Endothelial cell of umbilical vein (primary cell): Measurements from ENCODE around the gene TRAPPC10. TPM values are rescaled to one million over a fixed set of nuclear protein-coding genes. Genes with fewer than 3 reads are reported as not detected.

Source experiments
- BruUV-seq: library from RNA; stranded (reverse); fragments of 400-500 nt; replicated peaks from 2 replicates; lab custom pipeline; 2021; lab: Mats Ljungman, UMichigan
- CTCF ChIA-PET: fragments of 300-600, 350-600 bp; sonication (Branson Sonifier 250); formaldehyde crosslinking; loops from one replicate; lab custom pipeline; 2021; ENCODE audit warnings: antibody characterized with exemption, inconsistent platforms; lab: Charles Lee
- POLR2A ChIA-PET: fragments of 300-600, 350-600 bp; sonication (Branson Sonifier 250); formaldehyde crosslinking; loops from one replicate; lab custom pipeline; 2021; ENCODE audit warnings: antibody characterized with exemption, inconsistent platforms; lab: Charles Lee
- DNase-seq: peaks from one replicate; pipeline ENCODE4 v3.0.0-alpha.2; 2011; ENCODE audit warnings: low read depth, low spot score
- FAIRE-seq: peaks from 2 replicates; lab custom pipeline; 2011; peaks lifted over from hg19 to GRCh38; lab: Jason Lieb, UNC
- H2AFZ ChIP-seq: 2 replicates; pipeline ENCODE4 v1.6.0; 2012; ENCODE audit warnings: low read depth, low read length, control low read depth, inconsistent platforms
- H3K27ac ChIP-seq: 2 replicates; pipeline ENCODE4 v1.5.1; 2011; ENCODE audit warnings: low read depth, mild to moderate bottlenecking, control low read depth, low read length, moderate library complexity; ENCODE audit not compliant: insufficient read depth
- H3K27me3 ChIP-seq, 2 experiments: 2 replicates each; pipeline versions ENCODE4 v1.6.0 to v1.6.1; 2011; ENCODE audit warnings: low read length in 2 of 2, mixed read lengths in 1 of 2; ENCODE audit not compliant: control insufficient read depth in 2 of 2, insufficient read depth in 2 of 2
- H3K36me3 ChIP-seq, 2 experiments: 2 replicates in 1 of 2; 3 replicates in 1 of 2; pipeline ENCODE4 v1.5.1; 2011; ENCODE audit warnings: low read length in 2 of 2, mild to moderate bottlenecking in 1 of 2, moderate library complexity in 1 of 2; ENCODE audit not compliant: control insufficient read depth in 2 of 2, insufficient read depth in 2 of 2; ENCODE audit errors: extremely low read depth in 1 of 2
- H3K4me1 ChIP-seq: 3 replicates; pipeline ENCODE4 v1.5.1; 2011; ENCODE audit warnings: mild to moderate bottlenecking, low read length; ENCODE audit not compliant: control insufficient read depth, insufficient read depth; ENCODE audit errors: extremely low read depth
- H3K4me2 ChIP-seq: 2 replicates; pipeline ENCODE4 v1.6.1; 2011; ENCODE audit warnings: low read length, control low read depth, mixed read lengths; ENCODE audit not compliant: insufficient read depth
- H3K4me3 ChIP-seq, 3 experiments: fragments of 200-600 bp in 1 of 3; sonication (generic), shearing (Covaris generic) in 1 of 3; replicated peaks in 1 of 3; 2 replicates each; pipeline ENCODE4 v1.5.1; 2011 to 2016; ENCODE audit warnings: control low read depth in 3 of 3, low read length in 3 of 3, mild to moderate bottlenecking in 2 of 3, inconsistent platforms in 1 of 3, low read depth in 1 of 3, moderate library complexity in 1 of 3; ENCODE audit not compliant: insufficient read depth in 1 of 3
- H3K79me2 ChIP-seq: 2 replicates; pipeline ENCODE4 v1.6.0; 2012; ENCODE audit warnings: low read length, inconsistent platforms; ENCODE audit not compliant: control insufficient read depth, insufficient read depth
- H3K9ac ChIP-seq: replicated peaks from 2 replicates; pipeline ENCODE3; 2011; ENCODE audit warnings: low read length, control low read depth; ENCODE audit not compliant: insufficient read depth; ENCODE audit errors: extremely low read depth
- H3K9me1 ChIP-seq: replicated peaks from 3 replicates; pipeline ENCODE4 v1.6.0; 2011; ENCODE audit warnings: mild to moderate bottlenecking, low read length; ENCODE audit not compliant: control insufficient read depth, insufficient read depth; ENCODE audit errors: extremely low read depth
- H3K9me3 ChIP-seq: replicated peaks from 2 replicates; pipeline ENCODE4 v1.5.1; 2012; ENCODE audit warnings: low read length, inconsistent platforms; ENCODE audit not compliant: control insufficient read depth, insufficient read depth
- H4K20me1 ChIP-seq: replicated peaks from 2 replicates; pipeline ENCODE3; 2011; ENCODE audit warnings: mild to moderate bottlenecking, low read length; ENCODE audit not compliant: control insufficient read depth, insufficient read depth; ENCODE audit errors: extremely low read depth
- EZH2 ChIP-seq: IDR thresholded peaks from 2 replicates; pipeline ENCODE4 v1.6.1; 2012; ENCODE audit warnings: borderline replicate concordance, low read depth, mild to moderate bottlenecking, moderate library complexity, low read length, inconsistent platforms; ENCODE audit not compliant: severe bottlenecking
- FOS ChIP-seq: IDR thresholded peaks from 2 replicates; pipeline ENCODE4 v1.6.1; 2011; ENCODE audit warnings: mild to moderate bottlenecking, low read length, moderate library complexity, borderline replicate concordance; ENCODE audit not compliant: insufficient read depth
- GATA2 ChIP-seq: IDR thresholded peaks from 2 replicates; pipeline ENCODE4 v1.7.0; 2011; ENCODE audit warnings: low read depth, mild to moderate bottlenecking, moderate library complexity, mixed read lengths, low read length; ENCODE audit not compliant: insufficient read length, insufficient read depth
- JUN ChIP-seq: IDR thresholded peaks from 2 replicates; pipeline ENCODE4 v1.6.1; 2011; ENCODE audit warnings: borderline replicate concordance, low read depth; ENCODE audit not compliant: insufficient read length, insufficient read depth
- MYC ChIP-seq: IDR thresholded peaks from one replicate; pipeline ENCODE4 v1.6.1; 2011; ENCODE audit warnings: mild to moderate bottlenecking, low read depth, low read length
- POLR2A ChIP-seq: IDR thresholded peaks from 2 replicates; pipeline ENCODE4 v1.6.1; 2012; ENCODE audit warnings: low read depth, mild to moderate bottlenecking, control low read depth, low read length
- POLR2AphosphoS5 ChIP-seq: IDR thresholded peaks from 2 replicates; pipeline ENCODE4 v1.6.1; 2012; ENCODE audit warnings: low read depth, mild to moderate bottlenecking, control low read depth, low read length, moderate library complexity; ENCODE audit not compliant: insufficient read depth
- dilution Hi-C: fragments of 300-500 bp; cut with MboI; formaldehyde crosslinking; loops from one replicate; pipeline ENCODE4 v1.15.0; 2019; ENCODE audit warnings: low sequenced_read_pairs; ENCODE audit not compliant: extremely low pct_ligation_motif_present
- intact Hi-C: fragments of 100-400 bp; cut with micrococcal nuclease; formaldehyde crosslinking; loops from one replicate; pipeline ENCODE4 v1.10.0; 2022
- polyA plus RNA-seq, 4 experiments: library from polyadenylated mRNA; depleted of rRNA in 3 of 4; stranded (reverse) in 3 of 4; unstranded in 1 of 4; fragments of >200 nt; gene quantifications; 2 replicates each; pipeline versions ENCODE4 v1.2.1 to v1.2.3, GENCODE V29; 2011 to 2012; ENCODE audit warnings: missing spikeins in 1 of 4
- total RNA-seq: library from RNA; stranded (reverse); gene quantifications from 2 replicates; pipeline ENCODE4 v1.2.3, GENCODE V29; 2021
- TF ChIP-seq, protein P1 (sequence below): IDR thresholded peaks from 2 replicates; pipeline ENCODE4 v1.6.1; 2011; ENCODE audit not compliant: insufficient read depth, insufficient read length
- TF ChIP-seq, protein P2 (sequence below), 2 donors: IDR thresholded peaks; 1 replicate in 1 of 2; 2 replicates in 1 of 2; pipeline ENCODE4 v1.5.1; 2011; ENCODE audit warnings: low read length in 2 of 2, mild to moderate bottlenecking in 2 of 2, moderate library complexity in 2 of 2, control low read depth in 1 of 2, inconsistent platforms in 1 of 2, low read depth in 1 of 2; ENCODE audit not compliant: insufficient read depth in 1 of 2; ENCODE audit errors: extremely low read depth in 1 of 2

TRAPPC10 gene
- total and polyA plus RNA-seq, 2 donors (not counting 3 experiments of a cell fraction or from before 2014, with no cell fraction given): 21.5 to 33.6 TPM

GRCh38 chr21:44082648-44083440, 70.7 kb downstream of the TRAPPC10 start:
- FAIRE-seq: peak; percentile 21
- Histone ChIP-seq H3K79me2 (peaks cover 6% of the 10 kb centered on the region), H3K36me3 (peaks cover 7 to 8% of the 10 kb centered on the region in 2 experiments), H3K4me1 (peaks cover 36% of the 10 kb centered on the region), H4K20me1 (no peaks in the 10 kb centered on the region), H3K27ac (peak overlapping the region; percentile 84), H3K4me2 (peak overlapping the region; percentile 77), H3K4me3 (no peak overlapping the region), H3K9me3 (no peaks in the 10 kb centered on the region), H2AFZ (no peak overlapping the region), H3K27me3 (no peaks in the 10 kb centered on the region), H3K9ac (peak overlapping the region; percentile 76), H3K9me1 (no peaks in the 10 kb centered on the region)
- ChIA-PET CTCF (interaction anchor here (0.6 to 2.5 kb wide), 8 partner anchors 9 to 1287 kb away, joined by 3 to 15 read pairs (median 4); no protein-coding TSS in a partner anchor), POLR2A (interaction anchor here (0.8 kb wide), 1 partner anchor 61 kb away, joined by 3 read pairs; no protein-coding TSS in a partner anchor)
- no peak for TF ChIP-seq MYC
- no peak for TF ChIP-seq GATA2
- no peak for TF ChIP-seq JUN
- no peak for TF ChIP-seq POLR2A
- TF ChIP-seq EZH2: no peak
- no peak for DNase-seq
- dilution Hi-C loops: no loop called here
- intact Hi-C loops: no loop called here
- no TSS peak for BruUV-seq

GRCh38 chr21:44083631-44084291, 71.7 kb downstream of the TRAPPC10 start:
- Histone ChIP-seq H4K20me1 (no peaks in the 10 kb centered on the region), H3K9me1 (no peaks in the 10 kb centered on the region), H3K9me3 (no peaks in the 10 kb centered on the region), H3K4me3 (peak overlapping the region in 1 of 3 experiments; percentile 3), H3K4me2 (peak overlapping the region; percentile 77), H3K79me2 (peaks cover 6% of the 10 kb centered on the region), H2AFZ (peak overlapping the region; percentile 20), H3K4me1 (peaks cover 36% of the 10 kb centered on the region), H3K9ac (peak overlapping the region; percentile 76), H3K27me3 (no peaks in the 10 kb centered on the region), H3K36me3 (peaks cover 7 to 16% of the 10 kb centered on the region in 2 experiments), H3K27ac (peak overlapping the region; percentile 84)
- DNase-seq: peak; percentile 85
- FAIRE-seq: peak; percentile 91
- dilution Hi-C loops (no loop called here), intact Hi-C loops (no loop called here)
- ChIA-PET CTCF (interaction anchor here (0.6 to 2.5 kb wide), 7 partner anchors 10 to 1288 kb away, joined by 3 to 15 read pairs (median 5); no protein-coding TSS in a partner anchor), POLR2A (interaction anchor here (0.8 kb wide), 1 partner anchor 62 kb away, joined by 3 read pairs; no protein-coding TSS in a partner anchor)
- TF ChIP-seq, protein P1, sequence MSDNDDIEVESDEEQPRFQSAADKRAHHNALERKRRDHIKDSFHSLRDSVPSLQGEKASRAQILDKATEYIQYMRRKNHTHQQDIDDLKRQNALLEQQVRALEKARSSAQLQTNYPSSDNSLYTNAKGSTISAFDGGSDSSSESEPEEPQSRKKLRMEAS: no peak
- no peak for TF ChIP-seq POLR2AphosphoS5
- no peak for TF ChIP-seq EZH2
- TF ChIP-seq FOS: no peak
- TF ChIP-seq POLR2A: no peak
- TF ChIP-seq MYC: no peak
- TF ChIP-seq, protein P2, sequence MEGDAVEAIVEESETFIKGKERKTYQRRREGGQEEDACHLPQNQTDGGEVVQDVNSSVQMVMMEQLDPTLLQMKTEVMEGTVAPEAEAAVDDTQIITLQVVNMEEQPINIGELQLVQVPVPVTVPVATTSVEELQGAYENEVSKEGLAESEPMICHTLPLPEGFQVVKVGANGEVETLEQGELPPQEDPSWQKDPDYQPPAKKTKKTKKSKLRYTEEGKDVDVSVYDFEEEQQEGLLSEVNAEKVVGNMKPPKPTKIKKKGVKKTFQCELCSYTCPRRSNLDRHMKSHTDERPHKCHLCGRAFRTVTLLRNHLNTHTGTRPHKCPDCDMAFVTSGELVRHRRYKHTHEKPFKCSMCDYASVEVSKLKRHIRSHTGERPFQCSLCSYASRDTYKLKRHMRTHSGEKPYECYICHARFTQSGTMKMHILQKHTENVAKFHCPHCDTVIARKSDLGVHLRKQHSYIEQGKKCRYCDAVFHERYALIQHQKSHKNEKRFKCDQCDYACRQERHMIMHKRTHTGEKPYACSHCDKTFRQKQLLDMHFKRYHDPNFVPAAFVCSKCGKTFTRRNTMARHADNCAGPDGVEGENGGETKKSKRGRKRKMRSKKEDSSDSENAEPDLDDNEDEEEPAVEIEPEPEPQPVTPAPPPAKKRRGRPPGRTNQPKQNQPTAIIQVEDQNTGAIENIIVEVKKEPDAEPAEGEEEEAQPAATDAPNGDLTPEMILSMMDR (IDR thresholded peaks at IDR 0.05; ENCODE audit: extremely low read depth in 1 of 2, insufficient read depth in 1 of 2, low read depth in 1 of 2, low read length in 2 of 2): no peak
- no peak for TF ChIP-seq GATA2
- no peak for TF ChIP-seq JUN
- no TSS peak for BruUV-seq
